HUDEP-2 (cell line): ENCODE measurements around the gene TRMT1.

Experiments
- DNase-seq, 76 experiments: peaks; one replicate each; lab custom pipeline; 2025; ENCODE audit not compliant: unreplicated experiment in 76 of 76; lab: John Stamatoyannopoulos, UW

Gene TRMT1

GRCh38 chr19:13127811-13128575 is 11.5 kb upstream of the TRMT1 start:
- DNase-seq: no peak

GRCh38 chr19:13127051-13127450 is 10.5 kb upstream of the TRMT1 start:
- no peak for DNase-seq

- no peak for DNase-seq
Observed at GRCh38 chr19:13122980-13123957, 6.7 kb upstream of the TRMT1 start.

GRCh38 chr19:13122275-13122878 is 5.8 kb upstream of the TRMT1 start:
- no peak for DNase-seq

- no peak for DNase-seq
Observed at GRCh38 chr19:13121551-13122274, 5.2 kb upstream of the TRMT1 start.

GRCh38 chr19:13120817-13121216 is 4.3 kb upstream of the TRMT1 start:
- DNase-seq: no peak

- no peak for DNase-seq
Observed at GRCh38 chr19:13120031-13120430, 3.5 kb upstream of the TRMT1 start.

- DNase-seq: no peak
Observed at GRCh38 chr19:13119627-13120026, 3.1 kb upstream of the TRMT1 start.

- peak in 57 of 76 experiments; percentile 18 to 86 (median 64) for DNase-seq
Observed at GRCh38 chr19:13118424-13119193, 2.1 kb upstream of the TRMT1 start.

- DNase-seq: peak in 72 of 76 experiments; percentile 38 to 96 (median 89)
Observed at GRCh38 chr19:13117772-13118423, 1.4 kb upstream of the TRMT1 start, which contains the start of gene NACC1. Gene NACC1 (plus strand): TSS chr19:13118264. CDS start chr19:13135208, 16,944 bp downstream.

- peak in 4 of 76 experiments; percentile 39 to 80 (median 67) for DNase-seq
Observed at GRCh38 chr19:13117176-13117771, 734 bp upstream of the TRMT1 start.

- peak in 2 of 76 experiments; percentile 25 to 46 for DNase-seq
Observed at GRCh38 chr19:13115936-13116281, 631 bp downstream of the TRMT1 start.

- DNase-seq: no peak
Observed at GRCh38 chr19:13112555-13112954, 4.0 kb downstream of the TRMT1 start.

- DNase-seq: no peak
Observed at GRCh38 chr19:13110099-13110610, 6.4 kb downstream of the TRMT1 start.

- no peak for DNase-seq
Observed at GRCh38 chr19:13109361-13110098, 7.0 kb downstream of the TRMT1 start.

GRCh38 chr19:13104848-13105711 is 11.5 kb downstream of the TRMT1 start:
- no peak for DNase-seq

GRCh38 chr19:13104360-13104847 is 12.1 kb downstream of the TRMT1 start:
- peak in 59 of 76 experiments; percentile 23 to 93 (median 65) for DNase-seq
